ENCODE measurements around the gene POLR2J3.
"Not testable (repeated sequence)": the region's sequence is repeated elsewhere in the genome, so short reads cannot be mapped to it uniquely, and the experiment has no call there.

POLR2J3 gene

DNA sequence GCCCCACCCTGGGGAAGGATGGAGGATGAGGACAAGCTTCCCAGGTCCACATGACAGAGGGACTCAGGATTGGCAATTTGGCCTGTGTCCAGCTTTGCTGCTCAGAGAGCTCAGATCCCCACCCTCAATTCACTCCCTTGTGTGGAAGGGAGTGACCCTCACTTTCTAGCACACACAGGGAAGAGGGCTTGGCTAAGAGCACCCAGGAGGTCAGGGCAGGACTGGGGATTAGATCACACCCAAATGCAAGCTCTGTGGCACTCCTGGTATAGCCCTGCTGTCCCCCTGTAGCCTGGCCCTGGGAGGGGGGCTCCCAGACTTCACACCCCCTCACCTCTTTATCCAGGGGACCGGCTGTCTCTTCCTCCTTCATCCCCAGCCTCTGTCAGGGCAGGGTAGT lies 28.0 kb downstream of the POLR2J3 start:
- not testable (repeated sequence) for H3K36me3 ChIP-seq (ENCODE audit: control insufficient read depth in 2 of 2, insufficient read depth in 2 of 2, low read length in 2 of 2); H3K27ac ChIP-seq (ENCODE audit: low read depth in 2 of 2, low read length in 2 of 2); H3K9ac ChIP-seq (ENCODE audit: low read depth in 1 of 2, low read length in 2 of 2); H3K27me3 ChIP-seq (ENCODE audit: control insufficient read depth in 2 of 2, insufficient read depth in 2 of 2, low read length in 2 of 2); H3K9me3 ChIP-seq (ENCODE audit: control insufficient read depth in 2 of 2, low read length in 2 of 2); H3K4me1 ChIP-seq (ENCODE audit: control insufficient read depth in 2 of 2, insufficient read depth in 2 of 2, low read length in 2 of 2); H3K4me3 ChIP-seq (ENCODE audit: low read length in 2 of 2)

- not testable (repeated sequence) for H3K4me1 ChIP-seq (ENCODE audit: control insufficient read depth in 2 of 2, insufficient read depth in 2 of 2, low read length in 2 of 2); H3K9me3 ChIP-seq (ENCODE audit: control insufficient read depth in 2 of 2, low read length in 2 of 2); H3K9ac ChIP-seq (ENCODE audit: low read depth in 1 of 2, low read length in 2 of 2); H3K27me3 ChIP-seq (ENCODE audit: control insufficient read depth in 2 of 2, insufficient read depth in 2 of 2, low read length in 2 of 2); H3K4me3 ChIP-seq (ENCODE audit: low read length in 2 of 2); H3K36me3 ChIP-seq (ENCODE audit: control insufficient read depth in 2 of 2, insufficient read depth in 2 of 2, low read length in 2 of 2); H3K27ac ChIP-seq (ENCODE audit: low read depth in 2 of 2, low read length in 2 of 2)
Measured at GRCh38 chr7:102543596-102543995, 28.8 kb downstream of the POLR2J3 start, which contains the start of gene UPK3BL2. Gene UPK3BL2, minus strand, starts transcription at chr7:102543696. Its CDS starts 60 bp downstream, at chr7:102543636.

DNA sequence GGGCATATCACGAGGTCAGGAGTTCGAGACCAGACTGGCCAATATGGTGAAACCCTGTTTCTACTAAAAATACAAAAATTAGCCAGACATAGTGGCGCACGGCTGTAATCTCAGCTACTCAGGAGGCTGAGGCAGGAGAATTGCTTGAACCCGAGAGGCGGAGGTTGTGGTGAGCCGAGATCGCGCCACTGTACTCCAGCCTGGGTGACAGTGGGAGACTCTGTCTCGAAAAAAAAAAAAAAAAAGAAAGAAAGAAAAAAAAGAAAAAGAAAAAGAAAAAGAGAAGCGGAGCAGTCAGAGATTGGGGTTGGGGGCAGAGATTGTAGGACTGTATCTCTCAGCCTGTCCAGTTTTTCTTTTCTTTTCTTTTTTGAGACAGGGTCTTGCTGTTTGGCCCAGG lies 29.6 kb downstream of the POLR2J3 start:
- not testable (repeated sequence) for H3K9ac ChIP-seq (ENCODE audit: low read depth in 1 of 2, low read length in 2 of 2); H3K36me3 ChIP-seq (ENCODE audit: control insufficient read depth in 2 of 2, insufficient read depth in 2 of 2, low read length in 2 of 2); H3K4me1 ChIP-seq (ENCODE audit: control insufficient read depth in 2 of 2, insufficient read depth in 2 of 2, low read length in 2 of 2); H3K27me3 ChIP-seq (ENCODE audit: control insufficient read depth in 2 of 2, insufficient read depth in 2 of 2, low read length in 2 of 2); H3K27ac ChIP-seq (ENCODE audit: low read depth in 2 of 2, low read length in 2 of 2); H3K9me3 ChIP-seq (ENCODE audit: control insufficient read depth in 2 of 2, low read length in 2 of 2); H3K4me3 ChIP-seq (ENCODE audit: low read length in 2 of 2)

- not testable (repeated sequence) for H3K9ac ChIP-seq (ENCODE audit: low read depth in 1 of 2, low read length in 2 of 2); H3K27ac ChIP-seq (ENCODE audit: low read depth in 2 of 2, low read length in 2 of 2)
Measured at GRCh38 chr7:102542083-102542482, 30.3 kb downstream of the POLR2J3 start.

DNA sequence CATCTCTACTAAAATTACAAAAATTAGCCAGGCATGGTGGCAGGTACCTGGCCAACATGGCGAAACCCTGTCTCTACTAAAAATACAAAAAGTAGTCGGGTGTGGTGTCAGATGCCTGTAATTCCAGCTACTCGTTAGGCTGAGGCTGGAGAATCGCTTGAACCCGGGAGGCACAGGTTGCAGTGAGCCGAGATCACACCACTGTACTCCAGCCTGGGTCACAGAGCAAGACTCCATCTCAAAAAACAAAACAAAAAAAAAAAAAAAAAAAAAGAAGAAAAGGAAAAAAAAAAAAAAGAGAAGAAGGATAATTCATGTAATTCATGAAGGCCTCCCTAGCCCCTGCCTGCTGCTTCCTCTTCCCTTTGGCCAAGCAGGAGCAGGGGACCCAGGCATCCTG lies 31.8 kb downstream of the POLR2J3 start:
- H3K9me3 ChIP-seq (ENCODE audit: control insufficient read depth in 2 of 2, low read length in 2 of 2); H3K27me3 ChIP-seq (ENCODE audit: control insufficient read depth in 2 of 2, insufficient read depth in 2 of 2, low read length in 2 of 2); H3K36me3 ChIP-seq (ENCODE audit: control insufficient read depth in 2 of 2, insufficient read depth in 2 of 2, low read length in 2 of 2); H3K27ac ChIP-seq (ENCODE audit: low read depth in 2 of 2, low read length in 2 of 2); H3K4me3 ChIP-seq (ENCODE audit: low read length in 2 of 2); H3K4me1 ChIP-seq (ENCODE audit: control insufficient read depth in 2 of 2, insufficient read depth in 2 of 2, low read length in 2 of 2); H3K9ac ChIP-seq (ENCODE audit: low read depth in 1 of 2, low read length in 2 of 2): not testable (repeated sequence)

More at GRCh38 chr7:102542083-102542482, 30.3 kb downstream of the POLR2J3 start:
- not testable (repeated sequence) for H3K4me3 ChIP-seq (ENCODE audit: low read length in 2 of 2); H3K36me3 ChIP-seq (ENCODE audit: control insufficient read depth in 2 of 2, insufficient read depth in 2 of 2, low read length in 2 of 2); H3K27me3 ChIP-seq (ENCODE audit: control insufficient read depth in 2 of 2, insufficient read depth in 2 of 2, low read length in 2 of 2); H3K9me3 ChIP-seq (ENCODE audit: control insufficient read depth in 2 of 2, low read length in 2 of 2); H3K4me1 ChIP-seq (ENCODE audit: control insufficient read depth in 2 of 2, insufficient read depth in 2 of 2, low read length in 2 of 2)

DNA sequence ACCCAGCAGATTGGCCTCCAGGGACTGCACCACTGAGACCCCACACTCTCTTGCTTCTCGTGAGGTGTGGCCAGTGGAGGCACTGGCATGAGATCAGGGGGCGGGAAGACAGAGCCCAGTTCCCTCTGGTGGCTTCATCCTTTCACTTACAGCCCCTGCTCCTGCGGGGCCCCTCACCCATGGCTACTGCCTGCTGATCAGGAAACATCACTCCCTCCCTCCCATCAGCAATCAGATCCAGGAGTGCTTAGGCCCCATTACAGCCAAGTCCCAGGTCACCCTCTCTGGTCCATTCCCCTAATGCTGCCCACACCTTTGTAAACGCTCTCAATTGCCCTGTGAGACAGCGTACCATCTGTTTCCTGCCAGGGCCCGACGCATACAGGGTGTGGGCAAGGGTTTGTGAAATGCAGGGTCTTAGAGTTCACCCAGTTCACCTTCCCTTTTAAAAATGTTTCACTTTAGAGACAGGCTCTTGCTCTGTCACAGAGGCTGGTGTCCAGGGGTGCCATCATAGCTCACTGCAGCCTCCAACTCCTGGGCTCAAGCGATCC lies 37.2 kb downstream of the POLR2J3 start:
- H3K27ac ChIP-seq (ENCODE audit: low read depth in 2 of 2, low read length in 2 of 2); H3K4me3 ChIP-seq (ENCODE audit: low read length in 2 of 2); H3K9me3 ChIP-seq (ENCODE audit: control insufficient read depth in 2 of 2, low read length in 2 of 2): not testable (repeated sequence)

GRCh38 chr7:102532127-102532526 lies 40.3 kb downstream of the POLR2J3 start:
- H3K4me3 ChIP-seq (ENCODE audit: low read length in 2 of 2); H3K4me1 ChIP-seq (ENCODE audit: control insufficient read depth in 2 of 2, insufficient read depth in 2 of 2, low read length in 2 of 2); H3K27ac ChIP-seq (ENCODE audit: low read depth in 2 of 2, low read length in 2 of 2); H3K36me3 ChIP-seq (ENCODE audit: control insufficient read depth in 2 of 2, insufficient read depth in 2 of 2, low read length in 2 of 2); H3K27me3 ChIP-seq (ENCODE audit: control insufficient read depth in 2 of 2, insufficient read depth in 2 of 2, low read length in 2 of 2); H3K9me3 ChIP-seq (ENCODE audit: control insufficient read depth in 2 of 2, low read length in 2 of 2); H3K9ac ChIP-seq (ENCODE audit: low read depth in 1 of 2, low read length in 2 of 2): not testable (repeated sequence)

More for the DNA sequence above, 37.2 kb downstream of the POLR2J3 start:
- H3K4me1 ChIP-seq (ENCODE audit: control insufficient read depth in 2 of 2, insufficient read depth in 2 of 2, low read length in 2 of 2); H3K36me3 ChIP-seq (ENCODE audit: control insufficient read depth in 2 of 2, insufficient read depth in 2 of 2, low read length in 2 of 2); H3K9ac ChIP-seq (ENCODE audit: low read depth in 1 of 2, low read length in 2 of 2); H3K27me3 ChIP-seq (ENCODE audit: control insufficient read depth in 2 of 2, insufficient read depth in 2 of 2, low read length in 2 of 2): not testable (repeated sequence)

DNA sequence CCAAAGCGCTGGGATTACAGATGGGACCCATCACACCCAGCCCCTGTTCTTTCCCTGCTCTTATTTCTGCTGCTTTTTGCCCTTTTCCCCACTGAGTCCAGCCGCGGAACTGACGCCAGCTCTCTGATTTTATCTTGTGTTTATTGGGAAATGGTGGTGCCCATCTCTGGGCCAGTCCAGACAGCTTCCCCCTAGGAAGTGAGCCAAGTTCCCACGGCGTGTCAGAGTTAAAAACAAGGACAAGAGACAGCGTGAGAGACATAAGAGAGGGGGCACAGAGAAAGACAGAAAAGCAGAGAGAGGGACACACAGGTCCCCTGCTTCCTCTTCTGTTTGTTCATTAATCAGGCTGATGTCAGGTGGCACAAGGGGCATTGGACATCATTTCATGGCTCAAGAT lies 40.8 kb downstream of the POLR2J3 start:
- H3K27me3 ChIP-seq (ENCODE audit: control insufficient read depth in 2 of 2, insufficient read depth in 2 of 2, low read length in 2 of 2); H3K9ac ChIP-seq (ENCODE audit: low read depth in 1 of 2, low read length in 2 of 2); H3K27ac ChIP-seq (ENCODE audit: low read depth in 2 of 2, low read length in 2 of 2); H3K4me3 ChIP-seq (ENCODE audit: low read length in 2 of 2); H3K4me1 ChIP-seq (ENCODE audit: control insufficient read depth in 2 of 2, insufficient read depth in 2 of 2, low read length in 2 of 2); H3K36me3 ChIP-seq (ENCODE audit: control insufficient read depth in 2 of 2, insufficient read depth in 2 of 2, low read length in 2 of 2); H3K9me3 ChIP-seq (ENCODE audit: control insufficient read depth in 2 of 2, low read length in 2 of 2): not testable (repeated sequence)

DNA sequence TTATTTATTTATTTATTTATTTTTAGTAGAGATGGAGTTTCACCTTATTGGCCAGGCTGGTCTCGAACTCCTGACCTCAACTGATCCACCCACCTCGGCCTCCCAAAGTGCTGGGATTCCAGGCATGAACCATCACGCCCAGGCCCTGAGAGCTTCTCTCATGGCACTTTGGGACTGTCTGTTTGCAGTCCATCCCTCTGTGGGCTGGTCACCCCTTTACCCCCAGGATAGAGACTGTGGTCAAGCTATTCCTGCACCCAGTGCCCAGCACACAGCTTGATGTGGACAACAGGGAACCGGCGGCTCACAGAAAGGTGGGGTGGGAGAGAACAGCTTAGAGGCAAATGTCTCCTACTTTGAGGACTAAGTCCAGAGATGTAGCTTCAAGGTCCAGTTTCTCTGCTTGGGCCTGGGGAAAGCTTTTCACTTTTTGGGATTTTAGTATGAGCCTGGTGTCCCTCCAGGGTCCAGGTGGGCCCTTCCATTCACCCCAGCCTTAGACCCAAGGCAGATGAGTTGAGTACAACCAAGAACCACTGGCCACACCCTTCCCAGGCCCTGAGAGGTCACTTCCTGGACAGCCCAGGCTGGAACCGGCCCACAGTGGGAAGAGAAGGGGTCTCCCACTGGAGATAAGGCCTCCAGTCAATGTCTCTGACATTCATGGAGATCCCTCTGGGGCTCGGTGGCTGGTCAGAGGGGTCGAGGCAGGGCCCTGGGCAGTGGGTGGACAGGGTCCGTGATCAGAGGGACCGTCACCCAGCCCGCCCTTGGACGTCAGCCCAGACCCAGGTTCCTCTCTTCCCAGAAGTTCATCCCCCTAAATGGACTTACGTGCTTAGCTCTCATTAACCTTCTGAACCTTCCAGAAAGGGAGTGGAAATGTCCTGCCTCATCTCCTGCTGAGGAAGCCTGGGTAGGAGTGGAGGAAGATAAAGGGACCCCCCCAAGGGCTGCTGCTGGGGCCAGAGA lies 44.3 kb downstream of the POLR2J3 start:
- H3K27ac ChIP-seq (ENCODE audit: low read depth in 2 of 2, low read length in 2 of 2); H3K4me3 ChIP-seq (ENCODE audit: low read length in 2 of 2); H3K9me3 ChIP-seq (ENCODE audit: control insufficient read depth in 2 of 2, low read length in 2 of 2); H3K4me1 ChIP-seq (ENCODE audit: control insufficient read depth in 2 of 2, insufficient read depth in 2 of 2, low read length in 2 of 2); H3K36me3 ChIP-seq (ENCODE audit: control insufficient read depth in 2 of 2, insufficient read depth in 2 of 2, low read length in 2 of 2); H3K27me3 ChIP-seq (ENCODE audit: control insufficient read depth in 2 of 2, insufficient read depth in 2 of 2, low read length in 2 of 2); H3K9ac ChIP-seq (ENCODE audit: low read depth in 1 of 2, low read length in 2 of 2): not testable (repeated sequence)

DNA sequence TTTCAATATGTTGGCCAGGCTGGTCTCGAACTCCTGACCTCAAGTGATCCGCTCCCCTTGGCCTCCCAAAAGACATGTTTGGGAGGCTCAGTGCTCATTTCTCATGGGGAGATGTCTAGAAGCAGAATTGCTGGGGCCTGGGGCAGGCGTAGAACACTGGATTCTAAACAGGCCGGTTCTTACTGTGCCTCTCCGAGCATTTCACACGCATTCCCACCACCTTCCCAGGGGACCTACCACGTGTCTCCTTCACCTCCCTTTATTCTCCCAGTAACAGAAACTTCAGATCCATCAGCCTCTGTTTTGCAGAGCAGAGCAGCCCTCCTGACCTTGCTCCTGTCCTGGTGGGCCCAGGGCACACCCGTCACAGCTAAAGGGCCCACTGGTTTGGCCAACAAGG lies 45.2 kb downstream of the POLR2J3 start:
- not testable (repeated sequence) for H3K4me1 ChIP-seq (ENCODE audit: control insufficient read depth in 2 of 2, insufficient read depth in 2 of 2, low read length in 2 of 2); H3K9ac ChIP-seq (ENCODE audit: low read depth in 1 of 2, low read length in 2 of 2); H3K27ac ChIP-seq (ENCODE audit: low read depth in 2 of 2, low read length in 2 of 2); H3K27me3 ChIP-seq (ENCODE audit: control insufficient read depth in 2 of 2, insufficient read depth in 2 of 2, low read length in 2 of 2); H3K9me3 ChIP-seq (ENCODE audit: control insufficient read depth in 2 of 2, low read length in 2 of 2); H3K4me3 ChIP-seq (ENCODE audit: low read length in 2 of 2); H3K36me3 ChIP-seq (ENCODE audit: control insufficient read depth in 2 of 2, insufficient read depth in 2 of 2, low read length in 2 of 2)

Data from mucosa of rectum (tissue), 2 donors.